Fibroblast of lung (primary cell): ENCODE measurements around the gene SPACA4. TPM values are rescaled to one million over a fixed set of nuclear protein-coding genes. Genes with fewer than 3 reads are reported as not detected.

Source experiments
- DNase-seq, 2 donors: peaks; one replicate each; pipeline versions ENCODE4 v3.0.0 to v3.0.0-alpha.2; 2010; ENCODE audit warnings: low read depth in 2 of 2
- H2AFZ ChIP-seq: 2 replicates; pipeline ENCODE4 v1.5.1; 2012; ENCODE audit warnings: low read length, control low read depth, inconsistent platforms
- H3K27ac ChIP-seq: 2 replicates; pipeline ENCODE4 v1.5.1; 2011; ENCODE audit warnings: low read length, control low read depth; ENCODE audit not compliant: insufficient read depth
- H3K27me3 ChIP-seq: 2 replicates; pipeline ENCODE4 v1.5.1; 2011; ENCODE audit warnings: mild to moderate bottlenecking, low read length; ENCODE audit not compliant: control insufficient read depth, insufficient read depth
- H3K36me3 ChIP-seq: 2 replicates; pipeline ENCODE4 v1.5.1; 2011; ENCODE audit warnings: low read length; ENCODE audit not compliant: control insufficient read depth, insufficient read depth
- H3K4me1 ChIP-seq: 2 replicates; pipeline ENCODE4 v1.5.1; 2011; ENCODE audit warnings: low read length; ENCODE audit not compliant: control insufficient read depth, insufficient read depth; ENCODE audit errors: extremely low read depth
- H3K4me2 ChIP-seq: 2 replicates; pipeline ENCODE4 v1.5.1; 2011; ENCODE audit warnings: low read length, control low read depth; ENCODE audit not compliant: insufficient read depth; ENCODE audit errors: extremely low read depth
- H3K4me3 ChIP-seq, 4 experiments: fragments of 200-600 bp in 1 of 4; sonication (generic) in 1 of 4; replicated peaks in 1 of 4; 2 replicates each; pipeline ENCODE4 v1.5.1; 2011 to 2016; ENCODE audit warnings: low read length in 4 of 4, low read depth in 3 of 4, mild to moderate bottlenecking in 3 of 4, control low read depth in 2 of 4, inconsistent platforms in 1 of 4, mixed read lengths in 1 of 4; ENCODE audit not compliant: insufficient read depth in 1 of 4; ENCODE audit errors: control extremely low read depth in 1 of 4
- H3K79me2 ChIP-seq: 2 replicates; pipeline ENCODE4 v1.5.1; 2012; ENCODE audit warnings: mild to moderate bottlenecking, low read length, inconsistent platforms; ENCODE audit not compliant: control insufficient read depth, insufficient read depth
- H3K9ac ChIP-seq: 2 replicates; pipeline ENCODE4 v1.5.1; 2011; ENCODE audit warnings: mild to moderate bottlenecking, low read length, control low read depth; ENCODE audit not compliant: insufficient read depth
- H3K9me3 ChIP-seq: 2 replicates; pipeline ENCODE4 v1.5.1; 2012; ENCODE audit warnings: low read depth, low read length; ENCODE audit not compliant: control insufficient read depth, insufficient read depth
- H4K20me1 ChIP-seq: 2 replicates; pipeline ENCODE4 v1.5.1; 2011; ENCODE audit warnings: low read length; ENCODE audit not compliant: control insufficient read depth, insufficient read depth; ENCODE audit errors: extremely low read depth
- EZH2 ChIP-seq: IDR thresholded peaks from 2 replicates; pipeline ENCODE4 v1.5.1; 2012; ENCODE audit warnings: low read length, control low read depth, mild to moderate bottlenecking; ENCODE audit errors: missing control alignments
- polyA plus RNA-seq, 2 donors: library from polyadenylated mRNA; depleted of rRNA in 1 of 2; stranded (reverse) in 1 of 2; unstranded in 1 of 2; fragments of >200 nt; gene quantifications; 2 replicates each; pipeline ENCODE4 v1.2.1, GENCODE V29; 2011 to 2012; ENCODE audit warnings: missing spikeins in 1 of 2
- total RNA-seq: library from RNA; depleted of rRNA; stranded (reverse); fragments of >200 nt; gene quantifications from 2 replicates; pipeline ENCODE4 v1.2.1, GENCODE V29; 2014
- TF ChIP-seq, protein P1 (sequence below), 2 donors: IDR thresholded peaks in 1 of 2; conservative IDR thresholded peaks in 1 of 2; 1 replicate in 1 of 2; 2 replicates in 1 of 2; pipeline ENCODE4 v1.5.1; 2011 to 2012; ENCODE audit warnings: low read length in 2 of 2, control low read depth in 1 of 2, inconsistent platforms in 1 of 2, low read depth in 1 of 2, mild to moderate bottlenecking in 1 of 2

Gene SPACA4
- total and polyA plus RNA-seq, 2 donors (not counting 1 experiment from before 2014, with no cell fraction given) = not detected

DNA sequence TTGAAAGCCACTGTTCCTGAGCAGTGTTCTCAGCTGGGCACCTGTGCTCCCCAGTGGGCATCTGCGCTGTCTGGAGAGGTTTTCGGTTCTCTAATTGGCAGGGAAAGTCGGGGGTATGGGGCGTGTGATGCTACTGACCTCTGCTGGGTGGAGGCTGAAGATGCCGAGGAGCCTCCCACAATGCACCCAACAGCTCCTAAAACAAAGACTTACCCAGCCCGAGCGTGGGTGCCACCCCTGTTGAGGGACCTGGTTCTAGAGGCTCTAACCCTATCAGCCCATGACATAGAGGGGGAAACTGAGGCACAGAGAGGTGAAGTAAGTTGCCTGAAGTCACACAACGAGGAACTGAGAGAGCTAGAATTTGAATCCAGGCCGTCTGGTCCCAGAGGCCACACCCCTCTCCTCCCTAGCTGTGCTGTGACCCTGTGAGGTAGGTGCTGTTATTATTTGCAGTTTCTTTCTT, 2.3 kb downstream of the SPACA4 start:
- no peak overlapping the region for H3K27ac ChIP-seq
- no peaks in the 10 kb centered on the region for H3K9me3 ChIP-seq
- H3K36me3 ChIP-seq = no peaks in the 10 kb centered on the region
- H3K4me1 ChIP-seq = no peaks in the 10 kb centered on the region
- H3K4me2 ChIP-seq = no peak overlapping the region
- H3K27me3 ChIP-seq = no peaks in the 10 kb centered on the region
- TF ChIP-seq, protein P1, sequence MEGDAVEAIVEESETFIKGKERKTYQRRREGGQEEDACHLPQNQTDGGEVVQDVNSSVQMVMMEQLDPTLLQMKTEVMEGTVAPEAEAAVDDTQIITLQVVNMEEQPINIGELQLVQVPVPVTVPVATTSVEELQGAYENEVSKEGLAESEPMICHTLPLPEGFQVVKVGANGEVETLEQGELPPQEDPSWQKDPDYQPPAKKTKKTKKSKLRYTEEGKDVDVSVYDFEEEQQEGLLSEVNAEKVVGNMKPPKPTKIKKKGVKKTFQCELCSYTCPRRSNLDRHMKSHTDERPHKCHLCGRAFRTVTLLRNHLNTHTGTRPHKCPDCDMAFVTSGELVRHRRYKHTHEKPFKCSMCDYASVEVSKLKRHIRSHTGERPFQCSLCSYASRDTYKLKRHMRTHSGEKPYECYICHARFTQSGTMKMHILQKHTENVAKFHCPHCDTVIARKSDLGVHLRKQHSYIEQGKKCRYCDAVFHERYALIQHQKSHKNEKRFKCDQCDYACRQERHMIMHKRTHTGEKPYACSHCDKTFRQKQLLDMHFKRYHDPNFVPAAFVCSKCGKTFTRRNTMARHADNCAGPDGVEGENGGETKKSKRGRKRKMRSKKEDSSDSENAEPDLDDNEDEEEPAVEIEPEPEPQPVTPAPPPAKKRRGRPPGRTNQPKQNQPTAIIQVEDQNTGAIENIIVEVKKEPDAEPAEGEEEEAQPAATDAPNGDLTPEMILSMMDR (conservative IDR thresholded peaks at IDR 0.05 in 1 of 2, IDR thresholded peaks at IDR 0.05 in 1 of 2; ENCODE audit: low read depth in 1 of 2, low read length in 2 of 2) = peak; percentile 55 to 56
- no peak for TF ChIP-seq EZH2
- H3K4me3 ChIP-seq = no peak overlapping the region
- no peaks in the 10 kb centered on the region for H3K79me2 ChIP-seq
- peak overlapping the region; percentile 80 for H2AFZ ChIP-seq
- peak overlapping the region; percentile 52 for H3K9ac ChIP-seq
- H4K20me1 ChIP-seq = no peaks in the 10 kb centered on the region
- DNase-seq = peak in 1 of 2 donors; percentile 37

DNA sequence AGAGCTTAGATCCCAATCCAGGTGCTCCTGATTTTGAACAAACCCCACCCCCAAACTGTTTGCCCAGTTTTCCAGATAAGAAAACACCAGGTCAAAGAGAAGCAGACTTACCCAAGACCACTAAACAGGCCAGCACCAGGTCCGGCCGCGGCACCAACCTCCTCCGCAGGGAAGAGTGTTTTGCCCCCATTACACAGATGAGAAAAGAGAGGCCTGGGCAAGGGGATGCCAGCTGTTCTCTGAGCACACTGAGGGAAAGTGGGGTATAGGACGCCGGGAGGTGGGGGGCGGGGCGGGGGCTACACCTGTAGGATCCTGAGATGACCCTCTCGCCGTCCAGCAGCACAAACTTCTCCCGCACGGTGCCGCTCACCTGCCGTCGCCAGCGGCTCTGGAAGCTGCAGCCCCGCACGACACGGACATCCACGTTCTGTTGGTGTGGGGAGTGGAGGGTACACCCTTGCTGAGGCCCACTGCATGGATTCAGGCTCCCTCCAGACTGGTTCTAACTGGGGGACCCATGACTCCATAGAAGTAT, 3.1 kb downstream of the SPACA4 start:
- no peaks in the 10 kb centered on the region for H4K20me1 ChIP-seq
- H3K4me1 ChIP-seq = no peaks in the 10 kb centered on the region
- no peak overlapping the region for H3K9ac ChIP-seq
- TF ChIP-seq EZH2 = no peak
- TF ChIP-seq, protein P1 (conservative IDR thresholded peaks at IDR 0.05 in 1 of 2, IDR thresholded peaks at IDR 0.05 in 1 of 2; ENCODE audit: low read depth in 1 of 2, low read length in 2 of 2) = no peak
- H3K36me3 ChIP-seq = peaks cover under 1% of the 10 kb centered on the region
- no peak overlapping the region for H3K4me3 ChIP-seq
- DNase-seq = no peak
- H3K27me3 ChIP-seq = no peaks in the 10 kb centered on the region
- H3K9me3 ChIP-seq = no peaks in the 10 kb centered on the region
- no peak overlapping the region for H2AFZ ChIP-seq
- no peak overlapping the region for H3K27ac ChIP-seq
- no peaks in the 10 kb centered on the region for H3K79me2 ChIP-seq
- H3K4me2 ChIP-seq = no peak overlapping the region

DNA sequence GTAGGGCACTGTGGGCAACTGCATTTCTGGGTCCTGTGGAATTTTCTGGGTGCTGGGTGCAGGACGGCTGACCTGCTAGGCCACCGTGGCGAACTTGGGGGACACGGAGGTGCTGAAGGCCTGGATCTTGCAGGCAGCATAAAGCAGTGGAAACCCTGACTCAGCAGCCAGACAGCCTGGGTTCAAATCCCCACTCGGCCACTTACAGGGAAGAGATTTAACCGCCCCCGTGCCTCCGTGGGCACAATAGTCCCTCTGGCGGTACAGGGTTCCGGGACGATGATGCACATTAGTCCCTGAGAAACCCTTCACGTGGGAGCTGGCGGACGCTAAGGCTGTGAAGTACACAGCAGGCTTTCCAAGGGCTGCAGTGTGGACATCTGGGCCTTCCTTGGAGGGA, 5.3 kb downstream of the SPACA4 start:
- H3K9ac ChIP-seq = no peak overlapping the region
- no peak overlapping the region for H3K4me3 ChIP-seq
- H2AFZ ChIP-seq = no peak overlapping the region
- H4K20me1 ChIP-seq = no peaks in the 10 kb centered on the region
- peaks cover 2% of the 10 kb centered on the region for H3K4me1 ChIP-seq
- H3K27ac ChIP-seq = no peak overlapping the region
- H3K9me3 ChIP-seq = no peaks in the 10 kb centered on the region
- no peak for DNase-seq
- H3K79me2 ChIP-seq = peaks cover 14% of the 10 kb centered on the region
- peaks cover 21% of the 10 kb centered on the region for H3K36me3 ChIP-seq
- no peak overlapping the region for H3K4me2 ChIP-seq
- no peaks in the 10 kb centered on the region for H3K27me3 ChIP-seq
- TF ChIP-seq, protein P1 (conservative IDR thresholded peaks at IDR 0.05 in 1 of 2, IDR thresholded peaks at IDR 0.05 in 1 of 2; ENCODE audit: low read depth in 1 of 2, low read length in 2 of 2) = no peak
- TF ChIP-seq EZH2 = no peak
